Right atrium auricular region (tissue), 2 donors: ENCODE measurements around the gene PLAAT5. TPM values are rescaled to one million over a fixed set of nuclear protein-coding genes. Genes with fewer than 3 reads are reported as not detected.

ENCODE experiments used
- DNase-seq: peaks from one replicate; pipeline ENCODE4 v3.0.0-alpha.2; 2019; ENCODE audit warnings: low spot score
- H3K27ac ChIP-seq, 2 donors: fragments of 200-600 bp; sonication (generic); 1 replicate in 1 of 2; 2 replicates in 1 of 2; pipeline ENCODE4 v1.5.1; 2016 to 2019
- H3K27me3 ChIP-seq, 2 donors: fragments of 200-600 bp; sonication (generic); one replicate each; pipeline versions ENCODE4 v1.5.1 to v1.6.0; 2017 to 2019
- H3K36me3 ChIP-seq: fragments of 200-600 bp; sonication (generic); one replicate; pipeline ENCODE4 v1.5.1; 2016
- H3K4me1 ChIP-seq, 2 donors: fragments of 200-600 bp; sonication (generic); one replicate each; pipeline versions ENCODE4 v1.5.1 to v1.6.0; 2017 to 2019
- H3K4me3 ChIP-seq, 2 donors: fragments of 200-600 bp; sonication (generic); 1 replicate in 1 of 2; 2 replicates in 1 of 2; pipeline ENCODE4 v1.5.1; 2017 to 2019; ENCODE audit warnings: mild to moderate bottlenecking in 1 of 2, moderate library complexity in 1 of 2
- H3K9me3 ChIP-seq, 2 donors: fragments of 200-600 bp; sonication (generic); one replicate each; pipeline ENCODE4 v1.5.1; 2019
- total RNA-seq, 2 donors: library from RNA; depleted of rRNA; stranded (reverse); fragments of >200 nt; gene quantifications; one replicate each; pipeline ENCODE4 v1.1.0, GENCODE V29; 2016
- TF ChIP-seq, protein P1 (sequence below), 2 donors: fragments of 200-600 bp; sonication (generic); IDR thresholded peaks; one replicate each; pipeline ENCODE4 v1.5.1; 2019; ENCODE audit warnings: antibody characterized with exemption in 2 of 2

Gene PLAAT5
- total RNA-seq, 2 donors from 2014 or later = 4.0 to 5.3 TPM

DNA sequence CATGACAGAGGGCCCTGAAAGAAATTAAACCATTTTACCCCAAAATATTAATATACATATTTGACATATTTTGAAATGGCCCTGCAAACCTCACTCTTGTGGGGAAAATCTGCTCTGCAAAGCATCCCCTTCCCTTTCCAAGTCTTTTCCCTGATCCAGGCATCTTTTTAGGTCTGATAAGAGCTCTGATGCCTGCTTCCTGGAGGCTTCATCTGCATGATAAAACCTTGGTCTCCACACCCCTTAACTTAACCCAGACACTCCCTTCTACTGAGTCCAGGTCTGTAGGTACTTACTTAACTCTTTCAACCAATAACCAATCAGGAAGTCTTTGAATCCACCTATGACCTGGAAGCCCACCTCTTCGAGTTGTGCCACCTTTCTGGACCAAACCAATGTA, 13.1 kb upstream of the PLAAT5 start:
- no peak overlapping the region for H3K4me3 ChIP-seq
- no peaks in the 10 kb centered on the region for H3K27me3 ChIP-seq
- no peaks in the 10 kb centered on the region for H3K36me3 ChIP-seq
- H3K9me3 ChIP-seq = peaks cover 0 to 6% of the 10 kb centered on the region in 2 donors
- H3K4me1 ChIP-seq = peaks cover 0 to 11% of the 10 kb centered on the region in 2 donors
- TF ChIP-seq, protein P1, sequence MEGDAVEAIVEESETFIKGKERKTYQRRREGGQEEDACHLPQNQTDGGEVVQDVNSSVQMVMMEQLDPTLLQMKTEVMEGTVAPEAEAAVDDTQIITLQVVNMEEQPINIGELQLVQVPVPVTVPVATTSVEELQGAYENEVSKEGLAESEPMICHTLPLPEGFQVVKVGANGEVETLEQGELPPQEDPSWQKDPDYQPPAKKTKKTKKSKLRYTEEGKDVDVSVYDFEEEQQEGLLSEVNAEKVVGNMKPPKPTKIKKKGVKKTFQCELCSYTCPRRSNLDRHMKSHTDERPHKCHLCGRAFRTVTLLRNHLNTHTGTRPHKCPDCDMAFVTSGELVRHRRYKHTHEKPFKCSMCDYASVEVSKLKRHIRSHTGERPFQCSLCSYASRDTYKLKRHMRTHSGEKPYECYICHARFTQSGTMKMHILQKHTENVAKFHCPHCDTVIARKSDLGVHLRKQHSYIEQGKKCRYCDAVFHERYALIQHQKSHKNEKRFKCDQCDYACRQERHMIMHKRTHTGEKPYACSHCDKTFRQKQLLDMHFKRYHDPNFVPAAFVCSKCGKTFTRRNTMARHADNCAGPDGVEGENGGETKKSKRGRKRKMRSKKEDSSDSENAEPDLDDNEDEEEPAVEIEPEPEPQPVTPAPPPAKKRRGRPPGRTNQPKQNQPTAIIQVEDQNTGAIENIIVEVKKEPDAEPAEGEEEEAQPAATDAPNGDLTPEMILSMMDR (IDR thresholded peaks at IDR 0.05) = no peak
- DNase-seq = no peak
- H3K27ac ChIP-seq = no peak overlapping the region

DNA sequence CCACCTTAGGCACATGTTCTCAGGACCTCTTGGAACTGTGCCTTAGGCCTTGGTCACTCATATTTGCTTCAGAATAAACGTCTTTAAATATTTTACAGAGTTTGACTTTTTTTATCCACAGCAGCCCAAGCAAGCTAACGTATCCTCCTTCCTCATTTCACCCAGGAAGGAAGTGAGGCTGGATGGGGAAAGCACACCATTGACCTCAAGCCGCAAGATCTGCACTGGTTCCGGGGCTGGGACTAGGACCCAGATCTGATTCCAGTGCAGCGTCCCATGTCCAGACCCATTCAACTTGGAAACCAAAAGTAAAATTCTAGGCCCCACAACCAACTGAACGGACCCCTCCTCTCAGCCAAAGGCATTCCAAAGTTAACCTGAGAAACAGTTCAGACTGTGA, 12.5 kb upstream of the PLAAT5 start:
- Histone ChIP-seq H3K9me3 (peaks cover 0 to 6% of the 10 kb centered on the region in 2 donors), H3K4me1 (peaks cover 0 to 11% of the 10 kb centered on the region in 2 donors), H3K36me3 (no peaks in the 10 kb centered on the region), H3K27me3 (no peaks in the 10 kb centered on the region), H3K4me3 (no peak overlapping the region), H3K27ac (no peak overlapping the region)
- DNase-seq = no peak
- TF ChIP-seq, protein P1 (IDR thresholded peaks at IDR 0.05) = no peak

DNA sequence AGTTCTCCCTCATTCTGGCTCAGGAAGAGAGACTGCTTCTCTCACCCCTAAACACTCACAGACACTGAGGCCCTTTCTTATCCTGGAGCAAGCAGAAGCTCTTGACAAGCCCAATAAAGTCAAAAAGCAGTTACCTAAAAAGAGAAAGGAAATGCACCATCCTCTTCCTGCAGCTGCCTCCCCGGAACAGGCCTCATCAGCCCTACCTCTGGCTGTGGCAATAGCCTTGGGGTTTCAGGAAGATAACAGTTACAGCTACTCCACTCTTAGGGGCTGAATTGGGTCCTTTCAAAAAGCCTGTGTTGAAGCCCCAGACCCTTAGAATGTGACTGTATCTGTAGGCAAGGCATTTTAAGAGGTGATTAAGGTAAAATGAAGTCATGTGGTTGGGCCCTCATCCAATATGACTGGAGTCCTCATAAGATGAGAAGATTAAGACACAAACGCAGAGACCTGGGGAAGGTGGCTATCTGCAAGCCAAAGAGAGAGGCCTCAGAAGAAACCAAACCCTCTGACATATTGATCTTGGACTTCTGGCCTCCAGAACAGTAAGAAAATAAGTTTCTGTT, 11.4 kb upstream of the PLAAT5 start:
- TF ChIP-seq, protein P1 (IDR thresholded peaks at IDR 0.05) = no peak
- H3K9me3 ChIP-seq = peaks cover 0 to 6% of the 10 kb centered on the region in 2 donors
- H3K27ac ChIP-seq = no peak overlapping the region

DNA sequence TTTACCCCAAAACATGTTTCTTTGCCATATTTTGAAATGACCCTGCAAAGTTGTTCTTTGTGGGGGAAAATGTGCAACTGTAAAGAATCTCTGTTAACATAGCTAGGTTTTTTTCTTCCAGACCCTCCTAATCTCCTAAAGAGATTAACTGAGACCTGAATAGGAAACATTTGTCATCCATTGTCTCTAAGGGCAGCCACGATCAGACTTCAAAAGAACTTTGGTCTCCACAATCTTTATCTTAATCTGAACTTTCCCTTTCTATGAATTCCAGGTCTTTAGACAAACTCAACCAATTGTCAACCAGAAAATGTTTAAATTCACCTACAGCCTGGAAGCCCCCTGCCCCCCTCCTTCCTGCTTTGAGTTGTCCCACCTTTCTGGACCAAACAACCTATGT, 10.3 kb upstream of the PLAAT5 start:
- no peaks in the 10 kb centered on the region for H3K27me3 ChIP-seq
- H3K9me3 ChIP-seq = peaks cover 0 to 6% of the 10 kb centered on the region in 2 donors
- DNase-seq = no peak
- TF ChIP-seq, protein P1 (IDR thresholded peaks at IDR 0.05) = no peak
- H3K4me1 ChIP-seq = peaks cover 0 to 11% of the 10 kb centered on the region in 2 donors
- no peak overlapping the region for H3K4me3 ChIP-seq
- H3K36me3 ChIP-seq = no peaks in the 10 kb centered on the region
- H3K27ac ChIP-seq = no peak overlapping the region

More for the DNA sequence above, 11.4 kb upstream of the PLAAT5 start:
- H3K4me1 ChIP-seq = peaks cover 0 to 11% of the 10 kb centered on the region in 2 donors
- no peak for DNase-seq
- H3K36me3 ChIP-seq = no peaks in the 10 kb centered on the region
- H3K27me3 ChIP-seq = no peaks in the 10 kb centered on the region
- no peak overlapping the region for H3K4me3 ChIP-seq

DNA sequence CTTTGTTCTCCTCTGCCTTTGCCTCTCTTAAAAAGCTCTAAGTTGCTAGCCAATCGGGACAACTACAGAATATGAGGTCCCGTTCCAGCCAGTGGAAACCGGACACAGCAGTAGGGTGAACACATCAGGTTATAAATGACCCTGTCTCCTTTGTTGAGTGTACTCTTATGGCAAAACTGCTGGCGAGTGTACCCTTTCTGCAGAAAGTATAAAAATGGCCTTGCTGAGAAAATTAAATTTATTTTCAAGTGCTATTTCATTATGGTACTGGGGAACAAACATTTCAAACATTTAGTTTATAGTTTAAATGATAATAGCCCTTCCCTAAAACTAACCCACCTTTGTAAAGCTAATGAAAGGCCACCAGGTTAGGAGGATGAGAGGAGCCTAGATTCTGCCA, 8.9 kb upstream of the PLAAT5 start:
- H3K36me3 ChIP-seq = no peaks in the 10 kb centered on the region
- no peak for DNase-seq
- H3K4me1 ChIP-seq = peaks cover 0 to 4% of the 10 kb centered on the region in 2 donors
- TF ChIP-seq, protein P1 (IDR thresholded peaks at IDR 0.05) = no peak
- peaks cover 0 to 6% of the 10 kb centered on the region in 2 donors for H3K9me3 ChIP-seq
- no peak overlapping the region for H3K4me3 ChIP-seq
- H3K27me3 ChIP-seq = no peaks in the 10 kb centered on the region
- no peak overlapping the region for H3K27ac ChIP-seq

DNA sequence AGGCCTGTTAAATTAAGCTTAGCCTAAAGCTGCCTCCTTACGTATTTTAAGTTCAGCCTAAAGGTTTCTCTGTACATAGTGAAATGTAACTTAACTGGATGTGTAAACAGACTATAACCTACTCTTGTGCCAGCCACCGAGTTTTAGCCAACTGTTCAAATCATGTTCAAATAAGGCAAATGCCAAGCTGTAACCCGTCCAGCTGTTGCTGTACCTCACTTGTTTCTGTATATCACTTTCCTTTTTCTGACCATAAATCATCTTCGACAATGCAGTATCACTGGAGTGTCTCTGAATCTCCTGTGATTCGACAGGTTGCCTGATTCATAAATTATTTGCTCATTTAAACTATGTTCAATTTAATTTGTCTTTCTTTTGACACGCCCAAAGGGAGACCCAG, 4.0 kb upstream of the PLAAT5 start:
- Histone ChIP-seq H3K9me3 (peaks cover 0 to under 1% of the 10 kb centered on the region in 2 donors), H3K4me3 (no peak overlapping the region), H3K4me1 (peaks cover 0 to 19% of the 10 kb centered on the region in 2 donors), H3K36me3 (no peaks in the 10 kb centered on the region), H3K27ac (no peak overlapping the region), H3K27me3 (no peaks in the 10 kb centered on the region)
- no peak for DNase-seq
- TF ChIP-seq, protein P1 (IDR thresholded peaks at IDR 0.05) = no peak
